ELR (cell line): ENCODE data around the gene CADM1.

Source experiments
- DNase-seq: peaks from one replicate; pipeline ENCODE4 v3.0.0-alpha.2; 2015; ENCODE audit warnings: low read depth

The CADM1 gene

DNA sequence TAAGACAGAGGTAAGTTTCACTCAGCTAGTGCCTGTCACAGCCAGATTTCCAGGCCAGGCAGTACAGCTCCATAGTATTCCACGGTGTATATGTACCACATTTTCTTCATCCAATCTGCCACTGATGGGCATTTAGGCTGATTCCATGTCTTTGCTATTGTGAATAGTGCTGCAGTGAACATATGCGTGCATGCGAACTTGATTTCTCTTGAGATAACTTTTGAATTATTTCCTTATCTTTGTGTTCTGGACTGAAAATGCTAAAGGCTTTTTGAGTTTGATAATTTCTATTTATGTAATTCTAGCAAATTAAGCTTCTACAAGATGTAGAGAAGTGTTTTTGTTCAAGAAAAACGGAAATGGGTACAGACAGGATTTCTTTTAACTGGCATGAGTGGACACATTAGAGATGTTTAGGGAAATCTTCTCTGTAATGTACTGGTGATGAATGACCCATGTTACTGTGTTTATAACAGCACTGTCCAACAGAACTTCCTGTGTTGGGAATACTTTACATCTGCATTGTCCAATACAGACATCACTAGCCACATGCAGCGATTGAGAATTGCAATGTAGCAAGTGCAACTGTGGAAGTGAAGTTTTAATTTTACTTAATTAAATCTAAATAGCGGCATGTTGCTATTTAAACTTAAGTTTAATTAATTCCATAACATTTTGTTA, 151.3 kb downstream of the CADM1 start:
- no peak for DNase-seq

GRCh38 chr11:115349335-115350017, 154.7 kb downstream of the CADM1 start:
- DNase-seq = no peak

DNA sequence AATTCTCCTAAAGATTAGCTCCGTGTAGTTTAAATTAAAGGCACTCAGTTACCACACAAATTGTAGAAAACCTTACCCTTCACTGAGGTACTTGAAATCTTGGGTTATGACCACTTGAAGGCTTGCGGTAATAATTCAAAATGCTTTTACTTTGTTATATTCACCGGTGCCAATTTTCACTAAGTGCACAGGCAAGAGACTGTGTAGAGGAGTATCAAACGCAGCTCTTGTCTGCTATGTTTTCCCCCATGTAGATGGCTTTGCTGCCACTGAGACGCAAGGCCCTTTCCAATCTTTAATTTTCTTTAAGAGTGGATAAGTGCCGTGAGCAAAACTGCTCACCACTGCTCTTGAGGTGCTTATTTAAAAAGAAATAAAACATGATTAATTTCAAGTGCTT, 155.8 kb downstream of the CADM1 start:
- no peak for DNase-seq

DNA sequence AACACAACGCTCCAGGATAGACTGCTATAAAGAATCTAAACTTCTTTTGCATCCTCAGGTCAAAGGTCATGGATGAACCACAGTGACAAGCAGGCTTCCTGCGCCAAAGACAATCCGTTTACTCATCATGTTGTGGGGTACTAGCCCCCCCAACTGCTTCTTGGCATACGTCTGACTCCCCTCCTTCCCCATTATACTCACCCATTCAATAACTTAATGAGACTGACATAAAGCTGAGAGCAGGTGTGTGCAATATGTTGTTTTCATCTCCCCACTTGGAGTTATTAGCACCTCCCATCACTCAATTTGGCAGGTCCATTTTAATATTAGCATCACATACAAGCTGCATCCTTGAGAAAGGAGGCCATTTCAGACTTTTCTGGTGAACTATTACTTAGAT, 157.1 kb downstream of the CADM1 start:
- no peak for DNase-seq

GRCh38 chr11:115345840-115346239, 158.4 kb downstream of the CADM1 start:
- no peak for DNase-seq

DNA sequence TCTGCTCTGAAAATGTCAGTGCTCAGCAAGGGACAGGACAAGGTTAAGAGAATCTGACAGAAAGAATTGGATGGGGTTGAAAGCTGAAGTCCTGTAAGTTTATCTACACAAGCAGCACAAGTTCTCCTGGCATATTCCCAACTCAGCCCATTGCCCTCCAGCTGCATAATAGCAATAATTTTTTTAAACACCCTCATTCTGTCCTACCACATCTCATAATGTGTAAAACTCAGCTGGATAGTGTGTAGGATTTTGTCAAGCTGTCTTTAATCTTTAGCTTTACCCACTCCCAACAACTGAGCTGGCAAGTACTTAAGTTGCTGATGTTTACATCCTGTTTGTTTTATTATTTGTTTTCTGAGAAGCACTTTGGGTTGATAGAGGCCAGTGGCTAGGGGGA, 158.9 kb downstream of the CADM1 start:
- no peak for DNase-seq

DNA sequence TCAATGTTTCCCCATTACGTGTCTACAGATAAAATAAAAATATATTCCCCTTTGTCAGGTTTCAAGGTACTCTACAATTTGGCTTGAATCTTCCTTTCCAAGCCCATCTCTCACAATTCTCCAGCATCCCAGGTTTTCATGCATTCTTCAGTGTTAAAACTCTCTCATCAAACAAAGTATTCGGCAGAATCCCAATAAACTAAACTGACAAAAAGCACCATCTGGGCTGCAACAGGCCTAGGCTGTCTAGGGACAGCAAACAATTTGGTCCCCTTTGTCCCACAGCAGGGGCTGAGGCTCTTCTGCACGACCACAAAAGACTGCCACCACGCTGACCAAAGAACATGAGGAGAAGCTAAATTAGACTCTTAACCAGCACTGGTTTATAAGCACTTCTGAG, 159.4 kb downstream of the CADM1 start:
- no peak for DNase-seq

GRCh38 chr11:115342142-115342541, 162.1 kb downstream of the CADM1 start:
- DNase-seq = no peak

- no peak for DNase-seq
Measured at GRCh38 chr11:115340874-115341273, 163.3 kb downstream of the CADM1 start.

DNA sequence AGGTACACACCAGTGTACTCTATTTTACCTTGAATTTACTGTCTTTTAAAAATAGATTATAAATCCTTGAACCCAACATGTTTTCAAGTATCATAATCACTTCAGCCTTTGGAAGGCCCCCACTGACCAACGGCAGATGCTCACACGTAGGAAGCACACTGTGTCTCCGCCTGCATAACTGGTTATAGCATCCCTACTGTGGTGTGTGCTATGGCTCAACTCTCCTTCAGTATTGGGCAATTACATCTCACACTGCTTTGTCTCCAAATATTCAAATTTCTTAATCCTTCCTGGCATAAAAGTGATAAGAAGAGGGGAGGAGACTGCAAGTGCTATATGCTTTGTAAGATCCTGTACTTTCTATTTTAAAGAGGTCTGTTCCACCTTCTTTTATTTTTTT, 165.7 kb downstream of the CADM1 start:
- no peak for DNase-seq

- peak; percentile 28 for DNase-seq
Measured at GRCh38 chr11:115334932-115335788, 169.1 kb downstream of the CADM1 start.

DNA sequence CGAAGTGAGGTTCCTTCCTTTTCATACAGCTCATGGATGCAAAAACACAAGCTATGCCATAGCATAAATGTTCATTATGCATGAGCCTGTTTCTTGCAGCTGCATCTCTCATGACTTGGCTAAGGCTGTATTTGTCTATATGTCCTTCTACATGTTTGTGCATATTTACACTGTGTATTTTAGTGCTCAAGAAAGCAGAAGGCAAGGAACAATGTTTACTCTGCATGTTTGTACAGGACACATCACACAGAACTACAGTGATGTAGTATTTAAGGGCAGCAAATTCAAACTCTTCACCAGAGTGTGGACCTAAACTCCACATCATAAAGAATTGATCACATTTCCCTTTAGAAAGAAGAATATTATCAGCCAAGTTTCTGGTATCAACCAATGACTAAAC, 170.3 kb downstream of the CADM1 start:
- no peak for DNase-seq

DNA sequence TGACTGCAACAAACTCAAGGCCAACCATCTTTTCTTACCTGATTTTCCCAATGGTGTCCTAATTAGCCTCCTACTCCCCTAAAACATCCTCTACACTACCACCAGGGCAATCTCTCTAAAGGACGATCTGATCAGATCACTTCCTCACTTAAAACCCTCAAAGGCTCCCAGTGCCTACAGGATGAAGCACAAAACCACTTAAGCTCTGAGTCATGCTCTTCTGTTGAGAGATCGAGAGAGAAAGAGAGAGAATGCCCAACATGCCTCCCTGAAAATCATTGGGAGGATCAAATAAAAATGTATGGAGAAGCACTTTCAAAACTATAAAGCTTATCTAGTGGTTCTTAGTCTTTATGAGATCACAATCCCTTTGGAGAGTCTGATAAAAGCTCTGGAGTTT, 171.1 kb downstream of the CADM1 start:
- DNase-seq = peak; percentile 22

DNA sequence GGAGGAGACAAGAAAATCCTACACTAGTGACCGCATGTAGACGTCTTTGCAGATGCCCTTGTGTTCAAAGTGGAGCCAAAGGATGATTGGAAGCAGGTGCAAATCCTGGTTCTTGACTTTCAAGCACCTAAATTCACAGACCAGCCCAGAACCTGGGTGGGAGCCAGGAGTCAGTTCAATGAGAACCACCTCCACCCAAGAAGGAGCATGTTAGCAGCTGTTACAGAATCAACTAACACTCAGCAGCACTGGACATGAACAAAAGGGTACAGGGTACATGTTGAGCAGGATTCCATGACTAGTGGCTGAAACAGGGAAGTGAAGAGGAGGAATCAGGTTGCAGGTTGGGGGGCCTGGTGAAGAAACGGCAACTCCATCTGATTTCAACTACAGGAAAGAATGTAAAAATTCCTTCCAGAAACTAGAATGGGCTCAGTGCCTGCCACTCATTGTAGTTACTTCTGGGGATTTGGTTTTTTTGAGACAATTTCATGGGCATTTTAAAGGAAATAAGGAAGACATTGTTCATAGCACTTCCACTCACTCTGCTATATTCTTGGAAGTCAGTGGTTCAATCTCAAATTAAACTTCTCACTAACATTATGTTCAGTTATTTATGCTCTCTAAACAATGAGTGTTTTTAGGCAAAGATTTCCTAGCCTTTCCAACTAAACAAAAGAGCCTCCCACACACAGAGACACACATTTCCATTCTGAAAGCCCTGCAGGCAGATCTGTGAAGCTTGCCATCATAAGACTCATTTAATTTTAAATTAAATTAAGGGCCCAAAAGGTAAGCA, 173.3 kb downstream of the CADM1 start:
- no peak for DNase-seq

GRCh38 chr11:115326526-115326925, 177.7 kb downstream of the CADM1 start:
- DNase-seq = no peak

DNA sequence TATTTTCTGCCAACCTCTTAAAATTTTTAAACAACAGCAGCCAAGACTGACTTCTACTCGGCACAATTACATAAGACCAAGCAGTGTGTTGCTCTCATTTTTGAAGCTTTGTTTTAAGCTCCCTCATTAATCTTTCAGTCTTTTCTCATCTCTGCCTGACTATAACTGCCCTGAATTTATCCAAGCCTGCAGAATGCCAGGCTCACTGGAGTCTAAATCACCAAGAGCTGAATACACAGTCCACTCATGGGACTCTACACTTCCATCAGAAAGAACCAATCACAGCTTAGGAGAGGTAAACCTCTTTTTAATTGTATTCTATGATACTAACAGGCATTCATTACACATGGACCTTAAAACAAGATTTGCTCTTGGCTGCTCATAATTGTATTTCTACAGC, 178.7 kb downstream of the CADM1 start:
- no peak for DNase-seq

DNA sequence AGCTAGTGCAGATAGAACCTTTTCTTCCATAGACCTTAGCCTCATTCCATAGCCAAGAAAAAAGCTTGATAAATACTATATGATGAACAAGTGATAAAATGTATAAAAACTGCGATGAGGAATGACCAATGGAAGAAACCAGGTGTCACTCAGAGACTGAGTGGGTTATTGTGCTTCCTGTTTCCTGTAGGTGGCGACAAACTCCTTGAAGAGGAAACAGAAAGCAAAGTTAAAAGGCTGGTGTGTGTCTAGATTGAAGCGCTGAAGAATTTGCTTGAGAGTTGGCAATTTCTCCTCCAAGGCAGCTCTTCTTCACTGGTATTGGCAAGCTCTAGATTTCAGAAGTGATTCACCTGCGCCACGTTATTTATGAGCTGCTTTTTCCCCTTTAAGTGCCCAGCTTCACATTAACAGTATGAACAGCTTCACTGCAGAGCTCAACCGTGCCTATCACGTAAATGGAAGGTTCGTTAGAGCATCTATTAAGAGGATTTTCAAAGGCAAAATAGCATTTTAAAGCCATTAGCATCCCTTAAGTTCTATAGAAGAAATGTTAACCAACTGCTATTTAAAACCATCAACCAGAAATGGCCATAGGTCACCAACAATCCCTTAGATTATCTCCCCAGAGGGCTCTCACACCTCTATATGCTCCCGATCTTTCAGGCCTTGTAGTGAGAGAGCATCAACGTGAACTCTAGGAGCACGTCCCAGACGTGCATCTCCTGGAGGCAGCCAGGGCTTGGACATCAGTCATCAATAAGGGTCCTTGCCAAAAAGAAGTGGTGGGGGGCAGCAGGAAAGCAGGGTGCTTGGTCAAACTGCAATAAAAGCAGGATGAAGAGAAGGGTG, 179.4 kb downstream of the CADM1 start:
- peak; percentile 43 for DNase-seq

DNA sequence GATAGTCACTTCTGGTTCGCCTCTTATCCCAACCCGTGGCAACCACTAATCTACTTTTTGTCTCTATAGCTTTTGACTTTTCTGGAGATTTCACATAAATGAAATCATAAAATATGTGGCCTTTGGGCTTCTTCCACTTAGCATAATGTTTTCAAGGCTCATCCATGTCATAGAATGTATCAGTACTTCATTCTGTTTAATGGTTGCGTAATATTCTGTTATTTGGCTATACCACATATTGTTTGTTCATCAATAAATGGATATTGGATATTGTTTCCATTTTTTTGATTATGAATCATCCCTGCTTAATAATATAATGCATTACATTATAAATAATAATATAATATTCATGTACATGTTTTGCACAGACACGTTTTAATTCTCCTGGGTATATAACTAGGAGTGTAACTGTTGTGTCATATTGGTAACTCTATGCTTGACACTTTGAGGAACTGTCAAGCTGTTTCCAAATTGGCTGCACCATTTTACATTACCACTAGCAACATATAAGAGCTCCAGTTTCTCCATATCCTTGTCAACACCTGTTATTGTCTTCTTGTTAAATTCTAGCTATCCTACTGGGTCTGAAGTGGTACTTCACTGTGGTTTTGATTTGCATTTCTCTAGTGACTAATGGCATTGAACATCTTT, 181.5 kb downstream of the CADM1 start:
- no peak for DNase-seq

DNA sequence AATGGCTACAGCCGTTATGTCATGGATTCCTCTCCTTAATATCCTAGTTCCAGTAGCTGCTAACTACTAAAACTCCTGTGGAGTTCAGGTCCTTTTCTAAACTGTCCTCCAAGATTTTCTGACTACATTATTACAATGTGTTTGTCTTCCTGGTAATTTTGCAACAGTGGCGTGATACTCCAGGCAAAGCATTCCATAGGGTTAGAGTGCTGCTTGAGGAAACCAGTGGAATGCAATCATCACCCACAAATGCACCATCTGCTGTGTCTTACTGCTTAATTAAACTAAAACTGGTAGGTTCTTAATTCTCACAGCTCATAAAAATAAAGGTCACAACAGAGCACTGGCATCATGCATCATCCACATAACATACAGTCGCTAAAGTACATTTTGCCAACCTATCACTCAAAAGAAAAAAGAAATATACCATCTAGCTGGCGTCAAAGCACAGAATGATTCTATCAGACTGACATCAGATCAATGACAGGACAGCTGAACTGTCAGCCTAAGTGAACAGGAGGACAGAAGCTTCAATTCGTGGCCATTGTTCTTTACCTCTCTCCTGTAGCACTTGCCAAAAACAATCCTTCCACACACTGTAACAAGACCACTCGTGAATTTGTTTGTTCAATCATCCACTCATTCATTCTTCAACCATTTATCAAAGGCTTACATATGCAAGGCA, 182.5 kb downstream of the CADM1 start:
- no peak for DNase-seq
